ENCODE data around the gene WBP1L. TPM values are rescaled to one million over a fixed set of nuclear protein-coding genes. Genes with fewer than 3 reads are reported as not detected.
A peak's percentile ranks its signal among the peaks of the same experiment; 100 is the strongest.
"Not testable (repeated sequence)": the region's sequence is repeated elsewhere in the genome, so short reads cannot be mapped to it uniquely, and the experiment has no call there.

Gene WBP1L
- total RNA-seq, 2 donors from 2014 or later, result 136 to 168 TPM

GRCh38 chr10:102741726-102742237, 2.0 kb upstream of the WBP1L start:
- no peaks in the 10 kb centered on the region for H3K36me3 ChIP-seq
- WGBS, result 24% methylated on average over 2 of the region's 2 CpGs
- no peak overlapping the region for H3K4me3 ChIP-seq
- no peaks in the 10 kb centered on the region for H3K4me1 ChIP-seq (replicated peaks)
- H3K27me3 ChIP-seq (replicated peaks; ENCODE audit: insufficient read depth), result no peaks in the 10 kb centered on the region
- intact Hi-C loops (cut with DNase I), result loop anchor here (5.0 kb wide), 1 partner anchor 61 kb away; no protein-coding TSS in a partner anchor
- H3K9me3 ChIP-seq, result no peaks in the 10 kb centered on the region
- no peak overlapping the region for H3K27ac ChIP-seq
- no peak for DNase-seq (ENCODE audit: low spot score)
- TF ChIP-seq, protein P1, sequence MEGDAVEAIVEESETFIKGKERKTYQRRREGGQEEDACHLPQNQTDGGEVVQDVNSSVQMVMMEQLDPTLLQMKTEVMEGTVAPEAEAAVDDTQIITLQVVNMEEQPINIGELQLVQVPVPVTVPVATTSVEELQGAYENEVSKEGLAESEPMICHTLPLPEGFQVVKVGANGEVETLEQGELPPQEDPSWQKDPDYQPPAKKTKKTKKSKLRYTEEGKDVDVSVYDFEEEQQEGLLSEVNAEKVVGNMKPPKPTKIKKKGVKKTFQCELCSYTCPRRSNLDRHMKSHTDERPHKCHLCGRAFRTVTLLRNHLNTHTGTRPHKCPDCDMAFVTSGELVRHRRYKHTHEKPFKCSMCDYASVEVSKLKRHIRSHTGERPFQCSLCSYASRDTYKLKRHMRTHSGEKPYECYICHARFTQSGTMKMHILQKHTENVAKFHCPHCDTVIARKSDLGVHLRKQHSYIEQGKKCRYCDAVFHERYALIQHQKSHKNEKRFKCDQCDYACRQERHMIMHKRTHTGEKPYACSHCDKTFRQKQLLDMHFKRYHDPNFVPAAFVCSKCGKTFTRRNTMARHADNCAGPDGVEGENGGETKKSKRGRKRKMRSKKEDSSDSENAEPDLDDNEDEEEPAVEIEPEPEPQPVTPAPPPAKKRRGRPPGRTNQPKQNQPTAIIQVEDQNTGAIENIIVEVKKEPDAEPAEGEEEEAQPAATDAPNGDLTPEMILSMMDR (IDR thresholded peaks at IDR 0.05), result no peak
- TF ChIP-seq POLR2AphosphoS5 (IDR thresholded peaks at IDR 0.05) (no peak), POLR2A (IDR thresholded peaks at IDR 0.05) (no peak)

DNA sequence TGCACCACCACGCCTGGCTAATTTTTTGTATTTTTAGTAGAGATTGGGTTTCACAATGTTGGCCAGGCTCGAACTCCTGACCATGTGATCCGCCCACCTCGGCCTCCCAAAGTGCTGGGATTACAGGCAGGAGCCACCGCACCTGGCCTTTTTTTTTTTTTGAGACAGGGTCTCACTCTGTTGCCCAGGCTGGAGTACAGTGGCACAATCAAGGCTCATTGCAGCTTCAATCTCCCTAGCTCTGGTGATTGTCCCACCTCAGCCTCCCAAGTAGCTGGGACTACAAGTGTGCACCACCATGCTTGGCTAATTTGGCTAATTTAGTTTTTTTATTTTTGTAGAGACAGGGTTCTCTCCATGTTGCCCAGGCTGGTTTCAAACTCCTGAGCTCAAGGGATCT, 1.4 kb upstream of the WBP1L start:
- H3K4me3 ChIP-seq; H3K36me3 ChIP-seq; H3K27ac ChIP-seq; H3K27me3 ChIP-seq (replicated peaks; ENCODE audit: insufficient read depth); H3K9me3 ChIP-seq; DNase-seq (ENCODE audit: low spot score); H3K4me1 ChIP-seq (replicated peaks): not testable (repeated sequence)
- WGBS, result 79% methylated on average over 5 of the region's 5 CpGs
- intact Hi-C loops (cut with DNase I), result loop anchor here (5.0 kb wide), 1 partner anchor 60 kb away; no protein-coding TSS in a partner anchor

GRCh38 chr10:102743078-102743587, 615 bp upstream of the WBP1L start:
- no peak overlapping the region for H3K4me3 ChIP-seq
- no peaks in the 10 kb centered on the region for H3K27me3 ChIP-seq (replicated peaks; ENCODE audit: insufficient read depth)
- TF ChIP-seq POLR2A (IDR thresholded peaks at IDR 0.05), result no peak
- TF ChIP-seq POLR2AphosphoS5 (IDR thresholded peaks at IDR 0.05), result no peak
- TF ChIP-seq, protein P1 (IDR thresholded peaks at IDR 0.05), result no peak
- no peaks in the 10 kb centered on the region for H3K9me3 ChIP-seq
- no peak for DNase-seq (ENCODE audit: low spot score)
- intact Hi-C loops (cut with DNase I), result loop anchor here (5.0 kb wide), 1 partner anchor 59 kb away; no protein-coding TSS in a partner anchor
- H3K27ac ChIP-seq, result no peak overlapping the region
- H3K36me3 ChIP-seq, result no peaks in the 10 kb centered on the region
- WGBS, result 32% methylated on average over 7 of the region's 7 CpGs
- H3K4me1 ChIP-seq (replicated peaks), result no peaks in the 10 kb centered on the region

DNA sequence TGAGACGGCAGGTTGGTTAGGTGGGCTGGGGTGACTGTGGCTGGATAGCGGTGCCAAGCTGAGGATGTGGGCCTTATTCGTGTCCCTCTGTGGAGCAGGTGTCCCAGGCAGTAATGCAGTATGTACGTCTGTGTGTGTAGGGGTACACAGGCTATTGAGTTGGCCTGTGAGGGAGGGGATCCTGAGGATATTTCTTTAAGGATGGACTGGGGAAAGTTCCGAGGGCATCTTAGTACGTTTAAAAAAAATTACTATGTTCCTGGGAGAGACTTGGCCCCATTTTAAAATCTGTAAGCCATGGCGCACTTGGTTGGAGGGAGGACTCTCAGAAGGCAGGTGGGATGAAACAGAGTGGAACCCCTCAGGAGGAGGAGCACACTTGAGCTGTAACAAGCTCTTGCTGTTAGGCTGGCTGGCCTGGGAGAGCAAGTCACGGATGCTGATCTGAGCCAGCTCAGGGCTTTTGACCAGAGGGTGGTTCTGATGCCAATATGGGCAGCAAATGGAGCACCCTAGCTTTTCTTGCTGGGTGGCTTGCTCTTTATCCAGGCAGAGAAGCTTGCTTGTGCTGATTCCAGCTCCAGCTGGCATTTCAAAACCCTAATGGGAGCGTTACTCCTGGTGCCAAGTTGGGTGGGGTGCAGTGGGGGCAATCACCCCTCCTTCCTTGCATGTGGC, 765 bp downstream of the WBP1L start:
- TF ChIP-seq, protein P1 (IDR thresholded peaks at IDR 0.05), result no peak
- TF ChIP-seq POLR2A (IDR thresholded peaks at IDR 0.05) (no peak), POLR2AphosphoS5 (IDR thresholded peaks at IDR 0.05) (no peak)
- H3K4me1 ChIP-seq (replicated peaks), result no peaks in the 10 kb centered on the region
- no peak for DNase-seq (ENCODE audit: low spot score)
- H3K9me3 ChIP-seq, result no peaks in the 10 kb centered on the region
- H3K4me3 ChIP-seq, result peak overlapping the region; percentile 74 to 95
- no peaks in the 10 kb centered on the region for H3K36me3 ChIP-seq
- intact Hi-C loops (cut with DNase I), result loop anchor here (2.0 to 5.0 kb wide), 2 partner anchors 30 to 58 kb away; partner anchors contain the start of genes ARL3 and SFXN2
- 2% methylated on average over 9 of the region's 9 CpGs for WGBS
- H3K27me3 ChIP-seq (replicated peaks; ENCODE audit: insufficient read depth), result no peaks in the 10 kb centered on the region
- H3K27ac ChIP-seq, result peak overlapping the region; percentile 79 to 90

DNA sequence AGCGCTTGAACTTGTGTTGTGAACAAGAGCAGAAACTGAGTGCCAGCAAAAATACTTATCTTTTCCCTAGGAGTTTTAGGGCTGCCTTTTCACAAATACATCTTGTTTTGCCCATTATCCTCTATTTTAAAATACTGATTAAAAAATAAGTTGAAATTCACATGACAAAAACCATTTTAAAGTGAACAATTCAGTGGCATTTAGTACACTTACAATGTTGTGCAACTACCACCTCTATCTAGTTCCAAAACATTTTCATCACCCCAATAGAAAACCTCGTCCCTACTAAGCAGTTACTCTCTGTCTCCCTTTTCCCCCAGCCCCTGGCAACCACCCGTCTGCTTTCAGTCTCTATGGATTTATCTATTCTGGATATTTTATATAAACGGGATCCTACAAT, 1.4 kb downstream of the WBP1L start:
- H3K4me1 ChIP-seq (replicated peaks), result no peaks in the 10 kb centered on the region
- H3K4me3 ChIP-seq, result peak overlapping the region; percentile 74 to 95
- intact Hi-C loops (cut with DNase I), result loop anchor here (2.0 kb wide), 1 partner anchor 30 kb away; the partner anchor contains the start of genes ARL3 and SFXN2
- no peaks in the 10 kb centered on the region for H3K9me3 ChIP-seq
- no peaks in the 10 kb centered on the region for H3K36me3 ChIP-seq
- no peak for DNase-seq (ENCODE audit: low spot score)
- 65% methylated on average over 4 of the region's 4 CpGs for WGBS
- TF ChIP-seq, protein P1 (IDR thresholded peaks at IDR 0.05), result no peak
- TF ChIP-seq POLR2A (IDR thresholded peaks at IDR 0.05) (no peak), POLR2AphosphoS5 (IDR thresholded peaks at IDR 0.05) (no peak)
- peak overlapping the region; percentile 79 to 90 for H3K27ac ChIP-seq
- no peaks in the 10 kb centered on the region for H3K27me3 ChIP-seq (replicated peaks; ENCODE audit: insufficient read depth)
